ENCODE results near the gene BDKRB1. TPM values are rescaled to one million over a fixed set of nuclear protein-coding genes. Genes with fewer than 3 reads are reported as not detected.

Gene BDKRB1
- total RNA-seq, 1 experiment from 2014 or later: not detected

DNA sequence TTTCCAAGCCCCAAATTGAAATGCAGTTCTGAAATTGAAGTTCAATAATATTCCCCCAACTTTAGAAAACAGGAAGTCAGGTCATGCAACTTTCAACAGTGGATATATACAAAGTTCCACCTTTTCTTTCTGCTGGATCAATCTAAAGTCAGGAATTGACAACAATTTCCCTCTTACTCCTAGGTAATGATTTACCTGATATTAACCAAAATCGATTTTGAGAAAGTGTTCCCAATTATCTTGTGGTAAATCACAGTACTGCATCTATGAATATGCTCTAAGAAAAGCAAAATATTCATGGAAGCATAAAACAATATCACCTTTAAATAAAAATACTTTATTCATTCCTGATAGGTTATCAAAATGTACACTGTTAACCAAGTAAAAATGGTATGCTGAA, 28.4 kb downstream of the BDKRB1 start:
- Histone ChIP-seq H3T11ph (ENCODE audit: low read length) (no peak overlapping the region), H3K27ac (ENCODE audit: insufficient read length, low read depth, low read length) (no peak overlapping the region), H3K56ac (ENCODE audit: insufficient read length, low read depth, low read length) (no peak overlapping the region), H3K9ac (ENCODE audit: extremely low read depth, insufficient read length, low read length) (no peak overlapping the region), H2BK5ac (ENCODE audit: insufficient read length, low read length) (no peak overlapping the region), H3K18ac (ENCODE audit: insufficient read length, low read depth, low read length) (no peak overlapping the region), H3K23me2 (ENCODE audit: insufficient read length, low read depth, low read length, poor library complexity, severe bottlenecking) (no peaks in the 10 kb centered on the region), H3K79me1 (ENCODE audit: insufficient read depth, low read depth, low read length, poor library complexity, severe bottlenecking) (no peaks in the 10 kb centered on the region), H4K8ac (replicated peaks; ENCODE audit: insufficient read length, low read depth, low read length) (no peak overlapping the region), H3K4me2 (ENCODE audit: insufficient read depth, insufficient read length, low read length) (no peak overlapping the region), H2AK5ac (ENCODE audit: insufficient read length, low read length) (no peak overlapping the region), H2BK12ac (ENCODE audit: insufficient read length, low read depth, low read length) (no peak overlapping the region), H3K14ac (ENCODE audit: insufficient read depth, low read length) (no peak overlapping the region), H3K9me3 (ENCODE audit: control insufficient read depth, low read depth, low read length) (no peaks in the 10 kb centered on the region), H3K4ac (ENCODE audit: low read depth, low read length) (no peak overlapping the region), H2BK120ac (ENCODE audit: low read depth, low read length, poor library complexity, severe bottlenecking) (no peak overlapping the region), H3K79me2 (ENCODE audit: insufficient read depth, low read length) (no peaks in the 10 kb centered on the region), H3K23ac (ENCODE audit: insufficient read length, low read depth, low read length) (no peak overlapping the region), H2BK15ac (ENCODE audit: low read depth, low read length) (no peak overlapping the region), H4K5ac (ENCODE audit: insufficient read length, low read depth, low read length) (no peak overlapping the region), H2BK20ac (ENCODE audit: low read depth, low read length, poor library complexity, severe bottlenecking) (no peak overlapping the region), H2AFZ (ENCODE audit: low read length) (no peak overlapping the region), H4K20me1 (ENCODE audit: control insufficient read depth, insufficient read depth, insufficient read length) (no peaks in the 10 kb centered on the region), H4K91ac (ENCODE audit: insufficient read length, low read depth, low read length) (no peak overlapping the region), H3K4me1 (ENCODE audit: insufficient read depth, low read length) (no peaks in the 10 kb centered on the region), H3K27me3 (ENCODE audit: insufficient read depth, low read length) (no peaks in the 10 kb centered on the region)
- Mint-ChIP-seq H3K36me3 (ENCODE audit: insufficient read depth in 1 of 3, low read depth in 3 of 3) (peaks cover 0 to 14% (median 12%) of the 10 kb centered on the region in 3 experiments; a peak in 5 of 7 replicates), H3K4me1 (peaks cover 13 to 18% of the 10 kb centered on the region in 2 experiments; a peak in 3 of 4 replicates), H3K27me3 (ENCODE audit: low read depth) (no peaks in the 10 kb centered on the region), H3K27ac (no peak overlapping the region), H3K9me3 (no peaks in the 10 kb centered on the region), H3K4me3 (no peak overlapping the region)
- no CpG with 5 or more reads among the region's 1 CpG for WGBS (ENCODE audit: extremely low coverage, insufficient read length, low lambda C conversion rate)
- DNase-seq: no peak
- TF ChIP-seq, protein P1, sequence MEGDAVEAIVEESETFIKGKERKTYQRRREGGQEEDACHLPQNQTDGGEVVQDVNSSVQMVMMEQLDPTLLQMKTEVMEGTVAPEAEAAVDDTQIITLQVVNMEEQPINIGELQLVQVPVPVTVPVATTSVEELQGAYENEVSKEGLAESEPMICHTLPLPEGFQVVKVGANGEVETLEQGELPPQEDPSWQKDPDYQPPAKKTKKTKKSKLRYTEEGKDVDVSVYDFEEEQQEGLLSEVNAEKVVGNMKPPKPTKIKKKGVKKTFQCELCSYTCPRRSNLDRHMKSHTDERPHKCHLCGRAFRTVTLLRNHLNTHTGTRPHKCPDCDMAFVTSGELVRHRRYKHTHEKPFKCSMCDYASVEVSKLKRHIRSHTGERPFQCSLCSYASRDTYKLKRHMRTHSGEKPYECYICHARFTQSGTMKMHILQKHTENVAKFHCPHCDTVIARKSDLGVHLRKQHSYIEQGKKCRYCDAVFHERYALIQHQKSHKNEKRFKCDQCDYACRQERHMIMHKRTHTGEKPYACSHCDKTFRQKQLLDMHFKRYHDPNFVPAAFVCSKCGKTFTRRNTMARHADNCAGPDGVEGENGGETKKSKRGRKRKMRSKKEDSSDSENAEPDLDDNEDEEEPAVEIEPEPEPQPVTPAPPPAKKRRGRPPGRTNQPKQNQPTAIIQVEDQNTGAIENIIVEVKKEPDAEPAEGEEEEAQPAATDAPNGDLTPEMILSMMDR (conservative IDR thresholded peaks at IDR 0.05): no peak

All from H9 (cell line).